HepG2 (cell line): ENCODE measurements around the gene UGT2A2. TPM values are rescaled to one million over a fixed set of nuclear protein-coding genes. Genes with fewer than 3 reads are reported as not detected.

Source experiments
- ATAC-seq: fragments of 200-7000 bp; cut with Tn5 transposase; 3 replicates; pipeline ENCODE4 v1.9.1; 2020; ENCODE audit warnings: mild to moderate bottlenecking, moderate library complexity
- BruUV-seq: library from RNA; stranded (reverse); fragments of 400-500 nt; replicated peaks from 2 replicates; lab custom pipeline; 2021; lab: Mats Ljungman, UMichigan
- CTCF ChIA-PET: fragments of 300-600 bp; formaldehyde crosslinking; extraction: SDS; loops from one replicate; lab custom pipeline; 2021; ENCODE audit warnings: low total read pairs, inconsistent platforms, low intra/inter-chr PET ratio; lab: Yijun Ruan, JAX
- POLR2A ChIA-PET: fragments of 350-600 bp; sonication (Branson Sonifier 250); formaldehyde crosslinking; loops from one replicate; lab custom pipeline; 2020; ENCODE audit warnings: antibody characterized with exemption, inconsistent platforms; lab: Yijun Ruan, JAX
- DNase-seq: peaks from one replicate; pipeline ENCODE4 v3.0.0-alpha.2; 2015; ENCODE audit warnings: low spot score
- FAIRE-seq: peaks from 3 replicates; lab custom pipeline; 2011; peaks lifted over from hg19 to GRCh38; lab: Jason Lieb, UNC
- H2AFZ ChIP-seq: one replicate; pipeline ENCODE4 v1.6.1; 2011; ENCODE audit warnings: low read length, inconsistent platforms
- H3K27ac ChIP-seq: fragments of 300-600 bp; 3 replicates; pipeline ENCODE4 v1.8.0; 2011; ENCODE audit warnings: mixed run types, mild to moderate bottlenecking, mixed read lengths, low read length, inconsistent platforms; ENCODE audit not compliant: insufficient read depth; ENCODE audit errors: extremely low read length
- H3K27me3 ChIP-seq, 2 experiments: fragments of 200-600 bp in 1 of 2; 2 replicates in 1 of 2; 3 replicates in 1 of 2; pipeline versions ENCODE4 v1.6.0 to v1.8.0; 2011; ENCODE audit warnings: low read length in 2 of 2, mild to moderate bottlenecking in 2 of 2, moderate library complexity in 2 of 2, inconsistent platforms in 1 of 2; ENCODE audit not compliant: insufficient read depth in 2 of 2, control insufficient read depth in 1 of 2
- H3K36me3 ChIP-seq, 2 experiments: fragments of 200-600 bp in 1 of 2; replicated peaks in 1 of 2; 2 replicates in 1 of 2; 3 replicates in 1 of 2; pipeline versions ENCODE4 v1.5.1 to v1.8.0; 2011; ENCODE audit warnings: low read length in 2 of 2, inconsistent platforms in 1 of 2; ENCODE audit not compliant: insufficient read depth in 2 of 2, control insufficient read depth in 1 of 2
- H3K4me1 ChIP-seq: 2 replicates; pipeline ENCODE4 v1.5.1; 2012; ENCODE audit warnings: low read length, inconsistent platforms; ENCODE audit not compliant: insufficient read depth
- H3K4me2 ChIP-seq: 2 replicates; pipeline ENCODE4 v1.6.0; 2011; ENCODE audit warnings: low read depth, low read length, inconsistent platforms
- H3K4me3 ChIP-seq, 3 experiments: fragments of 200-600 bp in 1 of 3; sonication (generic), shearing (Covaris generic) in 1 of 3; replicated peaks in 1 of 3; 2 replicates each; pipeline ENCODE4 v1.5.1; 2011 to 2016; ENCODE audit warnings: low read length in 3 of 3, inconsistent platforms in 2 of 3, low read depth in 2 of 3, mild to moderate bottlenecking in 2 of 3, control low read depth in 1 of 3, mixed read lengths in 1 of 3; ENCODE audit not compliant: insufficient read depth in 1 of 3
- H3K79me2 ChIP-seq: one replicate; pipeline ENCODE4 v1.6.1; 2011; ENCODE audit warnings: low read length, inconsistent platforms; ENCODE audit not compliant: insufficient read depth
- H3K9ac ChIP-seq: 2 replicates; pipeline ENCODE4 v1.6.0; 2011; ENCODE audit warnings: mild to moderate bottlenecking, low read depth, low read length, inconsistent platforms; ENCODE audit not compliant: insufficient read depth
- H3K9me3 ChIP-seq: 2 replicates; pipeline ENCODE4 v1.5.1; 2012; ENCODE audit warnings: mild to moderate bottlenecking, low read length
- H4K20me1 ChIP-seq: 2 replicates; pipeline ENCODE4 v1.6.0; 2011; ENCODE audit warnings: inconsistent platforms, mild to moderate bottlenecking, low read length, moderate library complexity; ENCODE audit not compliant: insufficient read depth
- BRCA1 ChIP-seq: sonication (generic); formaldehyde crosslinking; IDR thresholded peaks from 2 replicates; pipeline ENCODE4 v1.4.0; 2020; ENCODE audit warnings: missing genetic modification reagents
- CEBPZ ChIP-seq: IDR thresholded peaks from 2 replicates; pipeline ENCODE4 v1.6.1; 2012; ENCODE audit warnings: low read length, improper control_type of control experiment
- EHMT2 ChIP-seq: fragments of 200-600 bp; sonication (generic); IDR thresholded peaks from 2 replicates; pipeline ENCODE4 v1.7.0; 2017; ENCODE audit warnings: antibody characterized with exemption, low read depth, low read length, borderline replicate concordance
- MAX ChIP-seq: IDR thresholded peaks from 2 replicates; pipeline ENCODE4 v1.6.1; 2012; ENCODE audit warnings: inconsistent platforms
- MBD4 ChIP-seq: IDR thresholded peaks from 2 replicates; pipeline ENCODE4 v1.6.1; 2012; ENCODE audit warnings: low read length, inconsistent platforms, borderline replicate concordance
- MTERF4 ChIP-seq: sonication (generic); formaldehyde crosslinking; IDR thresholded peaks from 2 replicates; pipeline ENCODE4 v1.8.0; 2023; ENCODE audit warnings: mild to moderate bottlenecking, missing genetic modification reagents
- ONECUT2 ChIP-seq: sonication (generic); formaldehyde crosslinking; IDR thresholded peaks from 2 replicates; pipeline ENCODE4 v1.4.0; 2020; ENCODE audit warnings: missing genetic modification reagents
- ZMAT5 ChIP-seq: sonication (generic); formaldehyde crosslinking; IDR thresholded peaks from 2 replicates; pipeline ENCODE4 v1.5.0; 2020; ENCODE audit warnings: mild to moderate bottlenecking, low read depth, missing genetic modification reagents, borderline replicate concordance
- ZNF253 ChIP-seq: sonication (generic); formaldehyde crosslinking; IDR thresholded peaks from 2 replicates; pipeline ENCODE4 v1.8.0; 2022; ENCODE audit warnings: mild to moderate bottlenecking, missing genetic modification reagents, borderline replicate concordance
- ZNF275 ChIP-seq: sonication (generic); formaldehyde crosslinking; IDR thresholded peaks from 2 replicates; pipeline ENCODE4 v1.8.0; 2022; ENCODE audit warnings: missing genetic modification reagents, mild to moderate bottlenecking, inconsistent platforms, borderline replicate concordance
- ZNF576 ChIP-seq: sonication (generic); formaldehyde crosslinking; IDR thresholded peaks from 2 replicates; pipeline ENCODE4 v1.4.0; 2020; ENCODE audit warnings: mild to moderate bottlenecking, missing genetic modification reagents
- ZNF607 ChIP-seq: sonication (generic); formaldehyde crosslinking; IDR thresholded peaks from 2 replicates; pipeline ENCODE4 v1.5.1; 2020; ENCODE audit warnings: missing genetic modification reagents, mild to moderate bottlenecking, borderline replicate concordance
- WGBS: methylation state at CpG from one replicate; pipeline ENCODE4 v1.1.6; 2017; ENCODE audit warnings: low lambda C conversion rate; 5-methylcytosine and 5-hydroxymethylcytosine counted together
- in situ Hi-C: cut with HindIII; loops from 2 replicates; pipeline ENCODE4 v1.10.0; 2017; ENCODE audit warnings: low pct_unique_long_range_greater_than_20kb; ENCODE audit not compliant: extremely low pct_ligation_motif_present
- intact Hi-C: fragments of 100-400 bp; cut with micrococcal nuclease; formaldehyde crosslinking; loops from one replicate; pipeline ENCODE4 v1.10.0; 2022; ENCODE audit not compliant: unreplicated experiment
- polyA plus RNA-seq, 8 experiments: library from polyadenylated mRNA; depleted of rRNA in 3 of 8; stranded (reverse) in 7 of 8; unstranded in 1 of 8; fragments of >200 nt; fragmentation: Illumina TruSeq in 4 of 8; extraction: Trizol in 4 of 8; gene quantifications; 2 replicates each; pipeline versions ENCODE4 v1.2.1 to v1.2.3, GENCODE V29; 2011 to 2016; ENCODE audit warnings: low read depth in 4 of 8, missing spikeins in 1 of 8, mixed read lengths in 1 of 8; ENCODE audit not compliant: insufficient read depth in 1 of 8
- total RNA-seq, 5 experiments: library from RNA; depleted of rRNA; stranded (reverse); fragments of >200 nt; fragmentation: Illumina TruSeq; extraction: Trizol; gene quantifications; 2 replicates each; pipeline ENCODE4 v1.2.3, GENCODE V29; 2016; ENCODE audit warnings: low read depth in 1 of 5

UGT2A2 gene
- total and polyA plus RNA-seq, 2 of the 13 experiments (the other 11 are each of a cell fraction or from before 2014, with no cell fraction given), result not detected

GRCh38 chr4:69684804-69685203 is 45.4 kb upstream of the UGT2A2 start:
- Histone ChIP-seq H3K36me3 (no peaks in the 10 kb centered on the region), H3K27ac (no peak overlapping the region), H4K20me1 (no peaks in the 10 kb centered on the region), H3K27me3 (no peaks in the 10 kb centered on the region; a peak in 1 of 5 replicates), H3K4me1 (peaks cover 3% of the 10 kb centered on the region), H3K79me2 (no peaks in the 10 kb centered on the region), H3K4me2 (no peak overlapping the region), H3K9ac (no peak overlapping the region)
- ATAC-seq, result no peak
- BruUV-seq, result no TSS peak
- no peak for DNase-seq
- in situ Hi-C loops, result loop anchor here (25.0 kb wide), 1 partner anchor 827 kb away; the partner anchor contains the start of gene AMTN
- POLR2A ChIA-PET, result no interaction called here
- intact Hi-C loops, result no loop called here
- TF ChIP-seq MBD4, result no peak
- TF ChIP-seq EHMT2, result no peak
- TF ChIP-seq ZMAT5 (CRISPR knock-in tag), result no peak
- no peak for TF ChIP-seq ONECUT2 (CRISPR knock-in tag)
- no peak for TF ChIP-seq BRCA1 (CRISPR knock-in tag)
- TF ChIP-seq ZNF253, result no peak
- TF ChIP-seq, all 625 proteins: peak for 0
- Histone ChIP-seq H2AFZ (no peak overlapping the region), H3K9me3 (no peaks in the 10 kb centered on the region), H3K4me3 (no peak overlapping the region)
- no peak for FAIRE-seq
- 43% methylated on average over 4 of the region's 4 CpGs for WGBS
- CTCF ChIA-PET, result no interaction called here

GRCh38 chr4:69668680-69669079 is 29.2 kb upstream of the UGT2A2 start:
- FAIRE-seq (no peak), DNase-seq (no peak), ATAC-seq (no peak)
- no peaks in the 10 kb centered on the region for H3K79me2 ChIP-seq
- H3K9ac ChIP-seq, result no peak overlapping the region
- H3K27ac ChIP-seq, result no peak overlapping the region
- H3K4me1 ChIP-seq, result no peaks in the 10 kb centered on the region
- H3K36me3 ChIP-seq, result no peaks in the 10 kb centered on the region
- no peaks in the 10 kb centered on the region for H3K27me3 ChIP-seq
- CTCF ChIA-PET, result no interaction called here
- in situ Hi-C loops (no loop called here), intact Hi-C loops (no loop called here)
- no peak overlapping the region for H3K4me3 ChIP-seq
- no peak overlapping the region for H3K4me2 ChIP-seq
- H2AFZ ChIP-seq, result no peak overlapping the region
- H3K9me3 ChIP-seq, result no peaks in the 10 kb centered on the region
- no TSS peak for BruUV-seq
- POLR2A ChIA-PET, result no interaction called here
- H4K20me1 ChIP-seq, result no peaks in the 10 kb centered on the region
- TF ChIP-seq ZNF576 (CRISPR knock-in tag), result no peak
- no peak for TF ChIP-seq ZNF607 (CRISPR knock-in tag)
- TF ChIP-seq CEBPZ, result no peak
- TF ChIP-seq MAX, result no peak
- no peak for TF ChIP-seq MTERF4
- no peak for TF ChIP-seq ZNF275 (CRISPR knock-in tag)
